GM18505 (cell line): Measurements from ENCODE around the gene EDA.

Experiments
- ATAC-seq: cut with Tn5 transposase; IDR thresholded peaks from one replicate; pipeline ENCODE4 v1.9.1; 2021; ENCODE audit not compliant: unreplicated experiment
- POLR2A ChIP-seq: IDR thresholded peaks from 4 replicates; pipeline ENCODE4 v1.6.1; 2011; ENCODE audit warnings: borderline replicate concordance; ENCODE audit not compliant: insufficient read depth, insufficient read length; ENCODE audit errors: extremely low read depth

The EDA gene

DNA sequence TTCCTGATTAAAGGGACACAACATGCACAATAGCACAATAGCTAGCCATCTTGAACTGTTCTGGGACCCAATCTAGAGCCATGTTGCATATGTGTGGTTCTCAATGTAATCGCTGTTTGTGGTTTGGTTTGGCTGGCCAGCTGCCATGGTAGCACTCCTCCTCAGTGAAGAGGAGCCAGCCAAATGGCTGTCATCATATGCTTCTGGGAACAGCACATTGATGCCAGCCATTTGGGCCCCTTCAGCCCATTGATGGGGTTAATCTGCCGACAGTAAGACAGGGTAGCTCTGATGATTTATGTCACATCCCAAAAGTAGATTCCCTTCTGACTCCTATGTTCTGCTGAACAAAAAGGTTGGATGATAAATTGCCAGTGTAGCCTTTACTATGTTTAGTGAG lies 385.4 kb downstream of the EDA start:
- no peak for ATAC-seq

DNA sequence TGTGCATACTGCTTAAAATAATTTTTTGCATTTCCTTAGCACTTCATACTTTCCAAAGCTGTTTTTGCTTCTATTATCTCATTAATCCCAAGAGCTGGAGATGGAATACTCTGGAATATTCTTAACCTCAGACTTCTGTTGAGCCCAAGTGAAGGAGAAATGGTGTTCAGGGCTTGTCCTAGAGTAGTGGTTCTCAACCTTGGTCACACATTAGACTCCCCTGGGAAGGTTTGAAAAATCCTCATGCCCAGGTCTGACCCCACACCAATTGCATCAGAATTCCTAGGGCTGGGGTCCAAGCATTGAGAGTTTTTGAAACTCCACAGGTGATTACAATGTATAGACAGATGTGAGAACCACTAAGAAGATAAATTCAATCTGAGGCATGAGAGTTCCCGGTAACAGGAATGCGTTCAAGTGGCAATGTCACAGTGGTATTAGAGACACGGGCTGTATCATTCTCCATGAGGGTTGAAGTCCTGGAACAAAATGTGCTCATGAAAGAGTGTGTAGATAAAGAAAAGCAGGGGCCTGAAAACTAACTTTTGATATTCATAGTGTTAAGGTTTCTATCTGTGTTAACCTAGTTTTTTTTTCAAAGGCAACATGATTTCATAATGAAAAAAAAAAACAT lies 385.9 kb downstream of the EDA start:
- no peak for TF ChIP-seq POLR2A
- ATAC-seq, result no peak

More for the DNA sequence above, 385.4 kb downstream of the EDA start:
- no peak for TF ChIP-seq POLR2A

DNA sequence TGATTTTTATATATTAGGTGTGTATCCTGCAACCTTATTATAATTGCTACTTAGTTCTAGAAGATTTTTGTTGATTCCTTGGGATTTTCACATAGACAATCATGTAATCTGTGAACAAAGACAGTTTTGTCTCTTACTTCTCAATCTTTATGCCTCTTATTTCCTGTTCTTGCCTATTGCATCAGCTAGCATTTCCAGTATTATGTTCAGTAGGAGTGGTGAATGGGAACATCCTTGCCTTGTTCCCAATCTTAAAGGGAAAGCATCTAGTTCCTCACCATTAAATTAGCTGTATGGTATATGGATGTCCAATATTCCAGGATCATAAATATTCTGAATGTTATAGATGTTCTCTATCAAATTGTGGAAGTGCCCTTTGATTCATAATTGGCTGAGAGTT lies 392.0 kb downstream of the EDA start:
- no peak for TF ChIP-seq POLR2A
- no peak for ATAC-seq

DNA sequence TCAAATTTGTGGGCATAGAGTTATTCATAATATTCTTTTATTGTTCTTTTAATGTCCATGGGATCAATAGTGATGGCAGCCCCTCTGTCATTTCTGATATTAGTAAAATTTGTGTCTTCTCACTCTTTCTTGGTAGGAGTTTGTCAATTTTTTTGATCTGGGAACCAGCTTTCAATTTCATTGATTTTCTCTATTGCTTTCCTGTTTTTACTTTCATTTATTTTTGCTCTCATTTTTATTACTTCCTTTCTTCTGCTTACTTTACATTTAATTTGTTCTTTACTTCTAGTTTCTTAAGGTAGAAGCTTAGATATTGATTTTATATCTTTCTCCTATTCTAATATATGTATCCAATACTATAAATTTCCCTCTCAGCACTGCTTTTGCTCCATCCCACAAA lies 393.1 kb downstream of the EDA start:
- ATAC-seq, result no peak
- no peak for TF ChIP-seq POLR2A

DNA sequence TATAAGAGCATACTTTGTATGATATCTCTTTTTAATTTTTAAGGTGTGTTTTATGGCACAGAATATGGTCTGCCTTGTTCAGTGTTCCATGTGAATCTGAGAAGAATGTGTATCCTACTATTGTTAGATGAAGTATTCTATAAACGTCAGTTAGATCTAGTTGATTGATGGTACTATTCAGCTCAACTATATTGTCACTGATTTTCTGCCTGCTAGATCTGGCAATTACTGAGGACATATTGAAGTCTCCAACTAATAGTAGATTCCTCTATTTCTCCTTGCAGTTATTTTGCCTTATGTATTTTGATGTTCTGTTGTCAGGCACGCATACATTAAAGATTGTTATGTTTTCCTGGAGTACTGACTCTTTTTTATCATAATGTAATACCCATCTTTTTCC lies 394.1 kb downstream of the EDA start:
- ATAC-seq, result no peak
- TF ChIP-seq POLR2A, result no peak

DNA sequence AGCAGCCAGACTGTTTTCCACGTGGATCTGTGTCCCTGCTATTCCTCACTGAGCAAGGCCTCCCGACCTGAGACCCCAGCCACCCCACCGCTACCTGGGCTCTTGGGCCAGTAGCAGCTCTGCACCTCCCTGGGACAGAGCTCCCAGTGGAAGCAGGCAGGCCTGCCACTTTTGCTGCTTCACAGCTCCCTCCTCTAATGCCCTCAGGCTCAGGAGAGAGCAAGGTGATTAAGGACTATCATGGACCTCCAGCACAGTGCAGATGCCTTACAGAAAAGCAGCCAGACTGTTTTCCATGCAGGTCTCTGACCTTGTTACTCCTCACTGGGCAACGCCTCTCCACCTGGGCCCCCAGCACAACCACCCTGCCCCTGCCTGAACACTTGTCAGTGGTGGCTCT lies 396.8 kb downstream of the EDA start:
- ATAC-seq, result no peak
- TF ChIP-seq POLR2A, result no peak

DNA sequence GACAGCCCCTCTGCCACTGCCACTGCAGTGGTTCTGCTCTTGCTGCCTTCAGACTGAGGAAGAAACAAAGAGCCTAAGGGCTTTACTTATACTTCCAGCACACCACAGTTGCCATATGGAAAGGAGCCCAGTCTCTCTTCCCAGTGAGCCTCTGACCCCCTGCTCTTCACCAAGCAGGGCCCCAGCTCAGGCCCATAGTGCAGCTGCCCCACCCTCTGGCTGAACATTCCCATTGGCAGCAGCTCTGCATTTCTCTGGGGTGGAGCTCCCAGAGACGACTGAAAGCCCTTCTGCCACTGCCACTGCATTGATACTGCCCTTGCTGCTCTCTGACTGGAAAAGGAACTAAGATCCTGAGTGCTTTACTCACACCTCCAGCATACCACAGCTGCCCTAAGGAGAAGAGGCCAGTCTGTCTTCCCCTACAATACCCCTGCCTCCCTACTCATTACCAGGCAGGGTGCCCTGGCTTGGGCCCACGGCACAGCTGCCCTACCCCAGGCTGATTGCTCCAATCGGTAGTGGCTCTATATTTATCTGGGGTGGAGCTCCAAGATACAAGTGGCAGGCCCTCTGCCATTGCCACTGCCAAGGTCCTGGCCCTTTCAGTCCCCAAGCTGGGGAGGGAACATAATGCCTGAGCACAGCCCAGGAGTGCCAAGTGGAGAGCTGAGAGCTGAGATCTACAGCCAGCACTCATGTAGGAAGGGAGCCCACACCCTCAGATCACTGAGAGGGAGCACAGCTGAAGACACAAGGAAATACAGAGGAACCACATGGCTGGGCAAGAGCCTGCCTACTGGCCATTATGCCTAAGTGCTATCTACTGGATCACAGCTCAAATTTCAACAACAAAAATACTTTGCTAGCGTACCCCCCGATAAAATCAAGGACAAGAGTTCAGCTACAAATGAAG lies 397.8 kb downstream of the EDA start:
- no peak for TF ChIP-seq POLR2A
- no peak for ATAC-seq

DNA sequence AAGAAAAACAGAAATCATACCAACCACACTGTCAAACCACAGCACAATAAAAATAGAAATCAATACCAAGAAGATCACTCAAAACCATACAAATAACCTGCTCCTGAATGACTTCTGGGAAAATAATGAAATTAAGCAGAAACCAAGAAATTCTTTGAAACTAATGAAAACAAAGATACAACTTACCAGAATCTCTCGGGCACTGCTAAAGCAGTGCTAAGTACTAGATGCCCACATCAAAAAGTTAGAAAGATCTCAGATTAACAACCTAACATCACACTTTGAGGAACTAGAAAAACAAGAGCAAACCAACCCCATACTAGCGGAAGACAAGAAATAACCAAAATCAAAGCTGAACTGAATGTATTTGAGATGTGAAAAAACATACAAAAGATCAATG lies 400.6 kb downstream of the EDA start:
- ATAC-seq, result no peak
- no peak for TF ChIP-seq POLR2A

DNA sequence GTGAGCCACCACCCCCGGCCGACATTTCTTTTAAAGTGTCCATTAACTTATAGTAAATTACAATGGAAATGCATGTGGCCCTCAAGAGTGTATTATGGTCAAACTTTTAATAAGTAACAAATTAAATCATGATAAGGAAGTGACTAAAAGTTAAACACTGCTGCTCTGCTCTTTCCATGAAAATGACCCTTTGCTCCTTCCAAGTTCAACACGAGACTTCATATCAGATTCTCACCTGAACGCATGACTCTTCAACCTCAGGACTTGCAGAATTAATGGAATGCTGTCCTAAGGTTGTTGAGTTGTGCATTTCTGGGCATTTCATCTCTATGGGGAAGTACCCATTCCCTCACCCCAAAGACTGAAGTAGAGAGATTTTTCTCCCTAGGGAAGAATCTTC lies 406.7 kb downstream of the EDA start:
- no peak for ATAC-seq
- TF ChIP-seq POLR2A, result no peak

DNA sequence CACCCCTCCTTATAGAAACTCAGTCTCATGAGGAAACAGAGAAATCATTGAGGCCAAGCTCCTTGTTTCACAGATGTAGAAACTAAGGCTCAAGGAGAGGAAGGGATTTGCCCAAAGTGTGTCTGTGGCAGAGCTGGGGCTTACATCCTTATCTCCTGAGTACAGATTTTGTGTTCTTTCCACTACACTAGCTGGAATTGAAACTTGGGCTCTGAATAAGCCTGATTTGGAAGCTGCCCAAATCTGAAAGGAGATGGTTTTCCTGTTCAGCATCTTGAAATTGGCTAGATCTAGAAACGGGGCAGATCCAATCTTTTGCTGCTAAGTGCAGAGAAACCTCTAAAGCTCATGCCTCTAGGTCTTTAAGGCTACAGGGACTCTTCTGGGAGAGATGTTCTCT lies 409.6 kb downstream of the EDA start:
- no peak for TF ChIP-seq POLR2A

DNA sequence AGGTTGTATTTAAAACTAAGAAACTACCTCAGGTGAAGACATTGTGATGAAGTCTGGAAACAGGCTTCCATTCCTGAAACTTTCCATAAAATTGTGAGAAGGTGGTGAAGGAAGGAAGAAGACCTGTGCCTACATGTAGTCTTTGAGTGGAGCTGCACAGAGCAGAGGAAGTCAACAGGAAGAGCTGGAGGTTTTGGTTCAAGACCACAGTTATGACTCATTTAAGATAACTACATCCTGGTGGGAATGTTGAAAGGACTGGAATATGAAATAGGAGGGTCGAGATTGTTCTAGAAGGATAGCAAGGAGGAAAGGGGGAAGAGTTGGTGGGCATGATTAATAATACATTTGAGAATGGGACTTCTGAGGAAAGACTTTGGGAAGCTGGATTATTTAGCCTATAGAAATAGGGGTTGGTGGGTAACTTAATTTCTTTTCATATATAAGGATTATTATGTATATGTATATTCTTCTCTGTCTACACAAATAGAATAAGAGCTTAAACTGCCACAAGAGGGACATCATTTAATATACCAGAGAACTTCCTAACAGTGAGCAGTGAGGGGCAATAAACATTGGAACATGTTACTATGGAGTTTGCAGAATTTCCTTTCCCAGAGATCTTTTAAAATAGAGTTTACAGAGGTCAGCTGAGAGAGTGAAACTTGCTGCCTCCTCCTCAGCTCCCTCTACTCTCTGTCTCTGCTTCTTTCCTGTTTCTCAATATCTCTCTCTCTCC lies 410.4 kb downstream of the EDA start:
- ATAC-seq, result no peak
- TF ChIP-seq POLR2A, result no peak

More for the DNA sequence above, 409.6 kb downstream of the EDA start:
- no peak for ATAC-seq

DNA sequence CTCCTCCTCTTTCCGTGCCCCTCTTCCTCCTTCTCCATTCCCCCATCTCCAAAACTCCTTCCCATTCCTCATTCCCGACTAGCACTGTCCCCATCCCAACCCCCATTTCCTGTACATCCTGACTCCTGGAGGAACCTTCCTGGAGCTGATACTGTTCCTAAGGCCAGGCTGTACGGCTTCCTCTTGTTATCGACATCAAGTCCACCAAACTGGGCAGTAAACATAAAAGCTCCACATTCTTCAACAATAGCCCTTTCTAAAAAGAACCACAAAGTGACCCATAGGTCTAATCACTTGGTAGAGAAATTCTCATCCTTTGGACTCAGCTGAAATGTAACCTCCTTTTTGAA lies 410.9 kb downstream of the EDA start:
- TF ChIP-seq POLR2A, result no peak
- no peak for ATAC-seq

DNA sequence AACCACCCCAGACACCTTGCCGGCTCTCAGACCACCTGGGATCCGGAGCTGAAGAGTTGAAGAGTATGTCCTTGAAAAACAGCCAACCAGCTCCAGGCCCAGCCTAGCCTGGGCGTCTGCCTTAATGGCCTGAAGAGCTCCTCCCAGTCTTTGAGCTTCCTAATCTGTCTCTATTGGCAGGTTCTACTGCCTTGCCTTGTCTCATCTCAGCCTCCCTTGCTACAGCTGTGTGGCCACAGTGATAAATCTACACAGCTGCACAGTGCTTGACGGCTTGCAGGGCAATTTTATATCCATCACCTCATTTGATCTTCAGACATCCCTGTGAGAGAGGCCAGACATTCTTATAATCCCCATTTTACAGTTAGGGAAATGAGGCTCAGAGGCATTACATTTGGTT lies 413.9 kb downstream of the EDA start:
- ATAC-seq, result no peak
- no peak for TF ChIP-seq POLR2A

DNA sequence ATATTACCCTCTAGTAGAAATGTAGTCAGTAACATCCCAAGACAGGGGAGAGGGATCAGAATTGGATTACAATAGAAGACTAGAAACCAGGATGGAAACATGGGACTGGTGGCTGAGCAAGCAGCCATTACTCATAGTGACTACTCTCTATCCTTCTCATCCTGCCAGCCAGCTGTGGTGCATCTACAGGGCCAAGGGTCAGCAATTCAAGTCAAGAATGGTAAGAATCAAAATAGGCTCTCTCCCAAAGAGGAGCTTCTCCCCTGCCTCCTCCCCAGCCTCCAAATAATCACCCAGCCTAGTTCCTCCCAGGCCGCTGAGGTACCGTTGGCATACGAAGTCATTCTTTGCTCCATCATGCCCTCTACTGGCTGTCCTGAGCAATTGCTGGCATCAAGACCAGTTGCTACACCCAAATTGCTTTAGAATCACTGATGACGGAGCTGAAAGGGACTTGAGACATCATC lies 414.4 kb downstream of the EDA start:
- no peak for TF ChIP-seq POLR2A
- ATAC-seq, result no peak

DNA sequence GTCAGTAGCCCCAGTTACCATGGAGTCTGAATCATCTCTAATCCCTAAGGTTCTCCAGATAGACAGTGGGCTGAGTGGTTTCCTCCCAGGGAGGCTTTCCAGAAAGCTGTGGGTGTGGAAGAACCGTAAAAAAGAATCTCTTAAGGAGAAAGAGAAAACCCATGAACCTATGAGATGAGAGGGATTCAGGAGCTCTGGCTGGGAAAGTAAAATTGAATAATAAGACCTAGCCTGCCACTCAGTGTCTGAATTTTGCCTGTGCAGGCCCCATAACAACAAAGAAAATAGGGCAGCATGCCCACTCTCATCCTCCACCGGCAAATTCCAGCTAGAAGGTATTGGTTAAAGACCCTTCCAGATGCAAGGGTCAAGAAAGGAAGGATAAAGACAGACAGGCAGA lies 416.9 kb downstream of the EDA start:
- TF ChIP-seq POLR2A, result no peak
- ATAC-seq, result no peak
